OCI-LY1 (cell line): ENCODE measurements around the gene ERN1.

Experiments
- H2AFZ ChIP-seq: fragments of 200-600 bp; sonication (generic), shearing (Covaris generic); 2 replicates; pipeline ENCODE4 v1.6.0; 2014; ENCODE audit warnings: antibody characterized with exemption, mild to moderate bottlenecking, low read length
- H3F3A ChIP-seq: fragments of 200-600 bp; sonication (generic), shearing (Covaris generic); 2 replicates; pipeline ENCODE4 v1.6.0; 2014; ENCODE audit warnings: mild to moderate bottlenecking, antibody characterized with exemption, low read length, moderate library complexity; ENCODE audit not compliant: insufficient read depth
- H3K27ac ChIP-seq: fragments of 200-600 bp; sonication (generic); 2 replicates; pipeline ENCODE4 v1.5.1; 2014; ENCODE audit warnings: low read length, mixed run types, mild to moderate bottlenecking, low read depth; ENCODE audit not compliant: poor library complexity, severe bottlenecking
- H3K27me3 ChIP-seq: fragments of 200-600 bp; sonication (generic); 2 replicates; pipeline ENCODE4 v1.6.0; 2014; ENCODE audit warnings: antibody characterized with exemption, mild to moderate bottlenecking, low read length, moderate library complexity; ENCODE audit not compliant: insufficient read depth
- H3K36me3 ChIP-seq: fragments of 200-600 bp; sonication (generic); 2 replicates; pipeline ENCODE4 v1.6.1; 2014; ENCODE audit warnings: mild to moderate bottlenecking, antibody characterized with exemption, low read length, moderate library complexity, mixed read lengths; ENCODE audit not compliant: insufficient read depth
- H3K4me1 ChIP-seq: fragments of 200-600 bp; sonication (generic); 2 replicates; pipeline ENCODE4 v1.5.1; 2014; ENCODE audit warnings: mild to moderate bottlenecking, low read length, moderate library complexity; ENCODE audit not compliant: insufficient read depth, severe bottlenecking
- H3K4me2 ChIP-seq: fragments of 200-600 bp; sonication (generic), shearing (Covaris generic); 2 replicates; pipeline ENCODE4 v1.6.1; 2014; ENCODE audit warnings: low read length
- H3K4me3 ChIP-seq: fragments of 200-600 bp; sonication (generic); 2 replicates; pipeline ENCODE4 v1.5.1; 2014; ENCODE audit warnings: low read length, low read depth, mild to moderate bottlenecking, mixed read lengths; ENCODE audit not compliant: poor library complexity, severe bottlenecking
- H3K79me2 ChIP-seq: fragments of 200-600 bp; shearing (Covaris generic); 2 replicates; pipeline ENCODE4 v1.6.1; 2016; ENCODE audit warnings: mixed run types, low read length, mixed read lengths; ENCODE audit not compliant: insufficient read depth
- H3K9ac ChIP-seq: fragments of 200-600 bp; sonication (generic), shearing (Covaris generic); 2 replicates; pipeline ENCODE4 v1.6.1; 2014; ENCODE audit warnings: mild to moderate bottlenecking, low read length, mixed read lengths
- H3K9me2 ChIP-seq: fragments of 200-600 bp; sonication (generic), shearing (Covaris generic); 2 replicates; pipeline ENCODE4 v1.6.1; 2014; ENCODE audit warnings: low read depth, mild to moderate bottlenecking, low read length, mixed read lengths
- H3K9me3 ChIP-seq: fragments of 200-600 bp; shearing (Covaris generic); 2 replicates; pipeline ENCODE4 v1.6.1; 2014; ENCODE audit warnings: low read length, mixed read lengths
- H4K20me1 ChIP-seq: fragments of 200-600 bp; sonication (generic), shearing (Covaris generic); 2 replicates; pipeline ENCODE4 v1.6.0; 2016; ENCODE audit warnings: mild to moderate bottlenecking, low read length; ENCODE audit not compliant: insufficient read depth
- CTCF ChIP-seq: fragments of 200-600 bp; sonication (generic), shearing (Covaris generic); IDR thresholded peaks from 2 replicates; pipeline ENCODE4 v1.5.1; 2017; ENCODE audit warnings: mild to moderate bottlenecking, antibody characterized with exemption, low read length, moderate library complexity, mixed read lengths
- EZH2 ChIP-seq: fragments of 200-600 bp; sonication (generic), shearing (Covaris generic); IDR thresholded peaks from 2 replicates; pipeline ENCODE4 v1.8.0; 2017; ENCODE audit warnings: borderline replicate concordance, mixed run types, mild to moderate bottlenecking, antibody characterized with exemption, low read length, moderate library complexity, mixed read lengths

Gene ERN1

GRCh38 chr17:64067657-64068056, 62.3 kb downstream of the ERN1 start:
- Histone ChIP-seq H3K4me1 (peaks cover 10% of the 10 kb centered on the region), H3F3A (no peaks in the 10 kb centered on the region), H2AFZ (no peak overlapping the region), H3K27me3 (no peaks in the 10 kb centered on the region), H3K36me3 (peaks cover 11% of the 10 kb centered on the region; the same call in 1 of the 2 replicates), H3K4me2 (no peak overlapping the region), H3K9me3 (peaks cover 10% of the 10 kb centered on the region; the same call in 1 of the 2 replicates), H3K79me2 (no peaks in the 10 kb centered on the region), H4K20me1 (no peaks in the 10 kb centered on the region), H3K9me2 (no peaks in the 10 kb centered on the region), H3K27ac (no peak overlapping the region), H3K9ac (no peak overlapping the region), H3K4me3 (no peak overlapping the region)
- TF ChIP-seq EZH2 (no peak), CTCF (no peak)

GRCh38 chr17:64066716-64067115, 63.2 kb downstream of the ERN1 start:
- peaks cover 11% of the 10 kb centered on the region; the same call in 1 of the 2 replicates for H3K36me3 ChIP-seq
- TF ChIP-seq EZH2: no peak
- TF ChIP-seq CTCF: no peak

GRCh38 chr17:64065161-64065560, 64.8 kb downstream of the ERN1 start:
- Histone ChIP-seq H3K9me2 (no peaks in the 10 kb centered on the region), H3K9me3 (peaks cover 10% of the 10 kb centered on the region; the same call in 1 of the 2 replicates), H3K4me1 (peaks cover 11% of the 10 kb centered on the region), H3K4me3 (no peak overlapping the region), H3K36me3 (peaks cover 11% of the 10 kb centered on the region; the same call in 1 of the 2 replicates), H3F3A (no peaks in the 10 kb centered on the region), H3K79me2 (no peaks in the 10 kb centered on the region), H3K4me2 (no peak overlapping the region), H4K20me1 (no peaks in the 10 kb centered on the region), H2AFZ (no peak overlapping the region), H3K9ac (no peak overlapping the region), H3K27me3 (no peaks in the 10 kb centered on the region), H3K27ac (no peak overlapping the region)
- TF ChIP-seq EZH2 (no peak), CTCF (no peak)

More at GRCh38 chr17:64066716-64067115, 63.2 kb downstream of the ERN1 start:
- Histone ChIP-seq H3K9ac (no peak overlapping the region), H4K20me1 (no peaks in the 10 kb centered on the region), H3K4me1 (peaks cover 11% of the 10 kb centered on the region), H3K4me2 (no peak overlapping the region), H3K27ac (no peak overlapping the region), H3K9me2 (no peaks in the 10 kb centered on the region), H2AFZ (no peak overlapping the region), H3K27me3 (no peaks in the 10 kb centered on the region), H3F3A (no peaks in the 10 kb centered on the region), H3K4me3 (no peak overlapping the region), H3K79me2 (no peaks in the 10 kb centered on the region), H3K9me3 (peaks cover 10% of the 10 kb centered on the region; the same call in 1 of the 2 replicates)
